Measurements from ENCODE around the gene DHX40. TPM values are rescaled to one million over a fixed set of nuclear protein-coding genes. Genes with fewer than 3 reads are reported as not detected.

The DHX40 gene
- polyA plus RNA-seq, 1 experiment, result 19.0 TPM

DNA sequence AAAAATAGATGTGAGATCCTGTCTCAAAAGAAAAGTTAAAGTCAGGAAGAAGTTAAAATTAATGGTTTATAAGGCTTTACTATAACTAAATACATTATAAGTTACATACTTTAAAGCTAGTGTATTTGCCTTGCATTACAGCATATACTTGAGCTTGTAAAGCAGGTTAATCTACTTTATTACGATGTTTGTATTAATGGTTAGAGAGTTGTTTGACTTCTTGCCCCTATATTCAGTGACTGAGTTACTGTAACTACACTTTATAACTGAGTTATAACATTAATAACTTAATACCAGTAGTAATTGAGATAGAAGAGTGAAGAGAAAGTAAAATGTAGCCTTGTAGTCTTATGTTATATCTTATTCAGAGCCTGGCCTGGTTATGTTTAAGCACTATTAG is 77.2 kb downstream of the DHX40 start:
- TF ChIP-seq, protein P1, sequence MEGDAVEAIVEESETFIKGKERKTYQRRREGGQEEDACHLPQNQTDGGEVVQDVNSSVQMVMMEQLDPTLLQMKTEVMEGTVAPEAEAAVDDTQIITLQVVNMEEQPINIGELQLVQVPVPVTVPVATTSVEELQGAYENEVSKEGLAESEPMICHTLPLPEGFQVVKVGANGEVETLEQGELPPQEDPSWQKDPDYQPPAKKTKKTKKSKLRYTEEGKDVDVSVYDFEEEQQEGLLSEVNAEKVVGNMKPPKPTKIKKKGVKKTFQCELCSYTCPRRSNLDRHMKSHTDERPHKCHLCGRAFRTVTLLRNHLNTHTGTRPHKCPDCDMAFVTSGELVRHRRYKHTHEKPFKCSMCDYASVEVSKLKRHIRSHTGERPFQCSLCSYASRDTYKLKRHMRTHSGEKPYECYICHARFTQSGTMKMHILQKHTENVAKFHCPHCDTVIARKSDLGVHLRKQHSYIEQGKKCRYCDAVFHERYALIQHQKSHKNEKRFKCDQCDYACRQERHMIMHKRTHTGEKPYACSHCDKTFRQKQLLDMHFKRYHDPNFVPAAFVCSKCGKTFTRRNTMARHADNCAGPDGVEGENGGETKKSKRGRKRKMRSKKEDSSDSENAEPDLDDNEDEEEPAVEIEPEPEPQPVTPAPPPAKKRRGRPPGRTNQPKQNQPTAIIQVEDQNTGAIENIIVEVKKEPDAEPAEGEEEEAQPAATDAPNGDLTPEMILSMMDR (IDR thresholded peaks at IDR 0.05; ENCODE audit: insufficient read depth, low read depth, low read length), result no peak
- DNase-seq (ENCODE audit: low read depth), result no peak
- no peak overlapping the region for H3K4me3 ChIP-seq (ENCODE audit: low read depth, low read length)
- ChIA-PET CTCF (no interaction called here), POLR2A (interaction anchor here (0.6 kb wide), 1 partner anchor 23 kb away, joined by 5 read pairs; the partner anchor contains the start of gene CLTC)
- no peaks in the 10 kb centered on the region for H3K27me3 ChIP-seq (ENCODE audit: control insufficient read depth, insufficient read depth, low read length)
- peaks cover 2% of the 10 kb centered on the region; the same call in 1 of the 2 replicates for H3K36me3 ChIP-seq (ENCODE audit: control insufficient read depth, insufficient read depth, low read length)

DNA sequence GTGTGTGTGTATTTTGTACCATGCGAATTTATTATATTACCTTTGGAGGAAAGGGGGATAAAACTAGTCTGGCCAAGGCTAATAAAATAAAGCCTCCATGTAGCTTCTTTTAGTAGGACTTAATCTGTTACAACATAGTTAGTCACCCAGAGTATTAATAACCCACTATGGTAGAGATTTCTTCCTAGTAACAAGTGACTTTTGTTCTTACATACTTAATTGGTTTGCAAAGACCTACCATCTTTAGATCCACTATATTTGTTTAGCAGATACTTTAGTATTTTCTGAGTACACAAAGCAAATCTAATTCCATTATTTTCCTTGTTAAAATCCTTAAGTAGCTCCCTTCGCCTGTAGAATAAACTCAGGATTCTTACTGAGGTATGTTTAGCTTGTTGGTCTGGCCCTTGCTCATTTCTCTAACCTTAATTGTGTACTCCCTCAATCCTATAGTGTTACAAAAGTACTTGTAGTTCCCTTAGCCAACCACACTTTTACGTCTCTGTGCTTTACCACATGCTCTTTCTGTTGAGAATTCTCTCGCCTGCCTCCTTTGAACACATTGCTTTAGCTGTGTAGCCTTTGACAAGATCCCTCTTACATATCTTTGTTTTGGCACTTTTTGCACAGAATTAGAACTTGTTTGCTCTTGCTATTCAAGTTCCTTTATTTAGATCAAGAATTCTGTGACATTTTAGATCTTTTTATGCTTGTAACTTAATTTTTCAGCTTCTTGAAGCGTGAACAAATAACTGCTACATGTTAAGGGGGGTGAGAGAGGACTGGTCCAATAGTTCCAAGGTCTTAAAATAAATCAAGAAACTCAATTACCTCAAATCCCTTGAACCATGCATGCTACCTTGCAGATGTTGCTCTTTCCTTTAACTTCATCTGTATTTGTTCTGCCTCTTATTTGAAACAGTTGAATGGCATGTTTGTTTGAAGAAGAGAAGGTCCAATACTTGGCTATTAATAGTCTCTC is 78.0 kb downstream of the DHX40 start:
- ChIA-PET POLR2A (no interaction called here), CTCF (interaction anchor here (0.8 kb wide), 1 partner anchor 8 kb away, joined by 3 read pairs; no protein-coding TSS in a partner anchor)
- no peak overlapping the region for H3K4me3 ChIP-seq (ENCODE audit: low read depth, low read length)
- H3K27me3 ChIP-seq (ENCODE audit: control insufficient read depth, insufficient read depth, low read length), result no peaks in the 10 kb centered on the region
- H3K36me3 ChIP-seq (ENCODE audit: control insufficient read depth, insufficient read depth, low read length), result peaks cover 2% of the 10 kb centered on the region
- TF ChIP-seq, protein P1 (IDR thresholded peaks at IDR 0.05; ENCODE audit: insufficient read depth, low read depth, low read length), result no peak
- DNase-seq (ENCODE audit: low read depth), result peak; percentile 31

DNA sequence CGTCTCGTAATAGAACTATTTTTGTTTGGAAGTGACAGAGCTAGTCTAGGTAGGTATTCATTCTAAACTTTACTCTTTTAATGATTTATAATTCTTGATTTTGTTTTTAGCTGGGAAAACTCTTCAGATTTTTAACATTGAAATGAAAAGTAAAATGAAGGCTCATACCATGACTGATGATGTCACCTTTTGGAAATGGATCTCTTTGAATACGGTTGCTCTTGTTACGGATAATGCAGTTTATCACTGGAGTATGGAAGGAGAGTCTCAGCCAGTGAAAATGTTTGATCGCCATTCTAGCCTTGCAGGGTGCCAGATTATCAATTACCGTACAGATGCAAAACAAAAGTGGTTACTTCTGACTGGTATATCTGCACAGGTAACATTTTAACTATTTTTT is 81.9 kb downstream of the DHX40 start:
- no peak overlapping the region for H3K4me3 ChIP-seq (ENCODE audit: low read depth, low read length)
- CTCF ChIA-PET, result no interaction called here
- no peak for DNase-seq (ENCODE audit: low read depth)
- H3K36me3 ChIP-seq (ENCODE audit: control insufficient read depth, insufficient read depth, low read length), result peaks cover 7% of the 10 kb centered on the region
- no peaks in the 10 kb centered on the region for H3K27me3 ChIP-seq (ENCODE audit: control insufficient read depth, insufficient read depth, low read length)
- POLR2A ChIA-PET, result no interaction called here
- TF ChIP-seq, protein P1 (IDR thresholded peaks at IDR 0.05; ENCODE audit: insufficient read depth, low read depth, low read length), result no peak

DNA sequence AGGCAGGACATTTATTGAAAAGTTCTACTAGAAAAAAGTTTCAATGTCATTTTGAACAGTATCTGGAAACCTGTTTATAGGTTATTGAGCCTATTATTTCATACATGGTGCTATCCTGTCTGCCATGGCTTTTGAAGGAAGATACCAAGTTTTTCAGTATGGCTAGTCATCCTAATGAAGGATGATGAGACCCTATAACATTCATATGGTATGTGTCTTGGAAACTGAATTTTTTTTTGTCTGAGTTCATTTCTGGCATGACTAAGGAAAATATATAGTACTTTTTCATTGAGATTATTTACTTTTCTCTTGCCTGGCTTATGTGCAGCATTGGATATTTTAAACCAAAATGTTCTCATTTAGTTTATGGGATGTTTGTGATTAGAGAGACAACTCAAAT is 84.5 kb downstream of the DHX40 start:
- ChIA-PET CTCF (no interaction called here), POLR2A (no interaction called here)
- H3K4me3 ChIP-seq (ENCODE audit: low read depth, low read length), result no peak overlapping the region
- peaks cover 11% of the 10 kb centered on the region for H3K36me3 ChIP-seq (ENCODE audit: control insufficient read depth, insufficient read depth, low read length)
- DNase-seq (ENCODE audit: low read depth), result no peak
- TF ChIP-seq, protein P1 (IDR thresholded peaks at IDR 0.05; ENCODE audit: insufficient read depth, low read depth, low read length), result no peak
- no peaks in the 10 kb centered on the region for H3K27me3 ChIP-seq (ENCODE audit: control insufficient read depth, insufficient read depth, low read length)

DNA sequence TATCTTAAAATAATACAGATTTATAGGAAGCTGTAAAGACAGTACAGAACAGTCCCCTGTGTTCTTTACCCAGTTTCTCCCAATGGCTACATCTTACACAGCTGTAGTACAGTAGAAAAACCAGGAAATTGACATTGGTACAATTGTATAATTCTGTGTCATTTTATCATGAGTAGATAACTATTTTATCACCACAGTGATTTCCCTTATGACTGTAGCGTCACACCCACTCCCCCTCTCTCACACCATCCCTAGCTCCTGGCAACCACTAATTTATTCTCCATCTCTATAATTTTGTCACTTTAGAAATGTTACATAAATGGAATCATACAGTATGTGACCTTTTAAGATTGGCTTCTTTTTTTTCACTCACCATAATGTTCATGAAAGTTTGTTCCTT is 85.2 kb downstream of the DHX40 start:
- POLR2A ChIA-PET, result no interaction called here
- TF ChIP-seq, protein P1 (IDR thresholded peaks at IDR 0.05; ENCODE audit: insufficient read depth, low read depth, low read length), result no peak
- Histone ChIP-seq H3K36me3 (ENCODE audit: control insufficient read depth, insufficient read depth, low read length) (peaks cover 11% of the 10 kb centered on the region), H3K27me3 (ENCODE audit: control insufficient read depth, insufficient read depth, low read length) (no peaks in the 10 kb centered on the region), H3K4me3 (ENCODE audit: low read depth, low read length) (no peak overlapping the region)
- CTCF ChIA-PET, result no interaction called here
- no peak for DNase-seq (ENCODE audit: low read depth)
